ENCODE measurements around the gene CES2.
A peak's percentile ranks its signal among the peaks of the same experiment; 100 is the strongest.
"Not testable (repeated sequence)": the region's sequence is repeated elsewhere in the genome, so short reads cannot be mapped to it uniquely, and the experiment has no call there.

The CES2 gene

DNA sequence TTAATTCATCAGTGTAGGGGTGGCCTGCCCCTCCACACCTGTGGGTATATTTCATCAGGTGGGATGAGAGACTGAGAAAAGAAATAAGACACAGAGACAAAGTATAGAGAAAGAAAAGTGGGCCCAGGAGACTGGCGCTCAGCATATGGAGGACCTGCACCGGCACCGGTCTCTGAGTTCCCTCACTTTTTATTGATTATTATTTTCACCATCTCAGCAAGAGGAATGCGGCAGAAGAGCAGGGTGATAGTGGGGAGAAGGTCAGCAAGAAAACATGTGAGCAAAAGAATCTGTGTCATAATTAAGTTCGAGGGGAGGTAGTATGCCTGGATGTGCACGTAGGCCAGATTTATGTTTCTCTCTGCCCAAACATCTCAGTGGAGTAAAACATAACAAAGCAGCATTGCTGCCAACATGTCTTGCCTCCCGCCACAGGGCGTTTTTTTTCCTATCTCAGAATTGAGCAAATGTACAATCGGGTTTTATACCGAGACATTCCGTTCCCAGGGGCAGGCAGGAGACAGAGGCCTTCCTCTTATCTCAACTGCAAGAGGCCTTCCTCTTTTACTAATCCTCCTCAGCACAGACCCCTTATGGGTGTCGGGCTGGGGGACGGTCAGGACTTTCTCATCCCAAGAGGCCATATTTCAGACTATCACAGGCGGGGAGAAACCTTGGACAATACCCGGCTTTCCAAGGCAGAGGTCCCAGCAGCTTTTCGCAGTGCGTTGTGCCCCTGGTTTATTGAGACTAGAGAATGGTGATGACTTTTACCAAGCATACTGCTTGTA, 20.2 kb downstream of the CES2 start:
- DNase-seq, result not testable (repeated sequence)

DNA sequence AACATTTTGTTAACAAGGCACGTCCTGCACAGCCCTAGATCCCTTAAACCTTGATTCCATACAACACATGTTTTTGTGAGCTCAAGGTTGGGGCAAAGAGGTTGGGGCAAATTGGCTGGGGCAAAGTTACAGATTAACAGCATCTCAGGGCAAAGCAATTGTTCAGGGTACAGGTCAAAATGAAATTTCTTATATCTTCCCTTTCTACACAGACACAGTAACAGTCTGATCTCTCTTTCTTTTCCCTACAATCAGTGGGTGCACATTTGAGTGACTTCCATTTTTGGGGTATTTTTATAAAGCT, 20.8 kb downstream of the CES2 start:
- DNase-seq, result not testable (repeated sequence)

DNA sequence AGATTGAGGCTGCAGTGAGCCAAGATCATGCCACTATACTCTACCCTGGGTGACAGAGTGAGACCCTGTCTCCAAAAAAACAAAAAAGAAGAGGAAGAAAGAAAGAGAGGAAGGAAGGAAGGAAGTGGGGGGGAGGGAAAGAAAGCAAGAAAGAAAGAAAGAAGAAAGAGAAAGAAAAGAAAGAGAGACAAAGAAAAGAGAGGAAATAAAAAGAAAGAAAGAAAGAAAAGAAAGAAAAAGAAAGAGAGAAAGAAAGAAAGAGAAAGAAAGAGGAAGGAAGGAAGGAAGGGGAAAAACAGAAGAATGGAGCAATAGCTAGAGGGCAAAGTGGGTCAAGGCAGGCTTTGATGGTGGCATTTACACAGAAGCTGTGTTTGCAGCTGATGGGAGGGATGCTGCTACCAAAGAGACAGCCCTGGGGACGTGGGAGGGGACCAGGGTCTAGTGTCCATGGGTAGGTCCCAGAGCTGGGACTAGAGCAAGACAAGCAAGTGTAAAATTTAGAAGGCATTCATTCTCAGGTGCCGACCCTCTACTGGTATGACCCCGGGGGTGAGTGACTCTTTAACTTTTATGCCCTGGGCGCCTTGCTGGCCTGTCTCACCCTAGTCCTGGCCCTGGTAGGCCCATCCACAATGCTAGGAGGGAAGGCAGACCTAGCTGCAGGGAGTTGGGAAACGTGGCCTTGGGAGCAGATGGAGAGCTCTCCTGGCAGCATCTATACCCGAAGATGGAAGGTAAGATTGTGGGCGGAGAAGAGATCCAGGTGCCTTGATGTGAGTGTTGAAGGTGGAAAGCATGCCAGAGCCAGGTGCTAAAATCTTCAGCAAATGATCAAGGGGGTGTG, 23.8 kb downstream of the CES2 start:
- no peak for DNase-seq

DNA sequence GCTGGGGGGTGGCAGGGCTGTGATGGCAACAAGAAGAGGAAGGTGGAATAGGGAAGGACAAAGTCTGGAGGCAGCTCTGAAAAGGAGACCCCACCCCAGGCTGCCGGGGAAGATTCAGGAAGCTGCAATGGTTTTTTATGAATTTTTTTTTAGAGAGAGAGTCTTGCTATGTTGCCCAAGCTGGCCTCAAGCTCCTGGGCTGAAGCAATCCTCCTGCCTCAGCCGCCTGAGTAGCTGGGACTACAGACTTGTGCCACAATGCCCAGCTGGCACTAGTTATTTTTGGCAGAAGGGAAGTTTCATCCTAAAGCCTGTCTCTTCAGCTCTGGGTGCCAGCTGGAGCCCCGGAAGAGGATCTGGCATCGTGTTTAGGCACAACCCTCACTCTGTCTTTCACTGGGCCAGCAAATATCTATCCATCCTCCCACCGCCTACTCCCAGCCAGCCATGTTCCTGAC, 24.4 kb downstream of the CES2 start:
- no peak for DNase-seq

DNA sequence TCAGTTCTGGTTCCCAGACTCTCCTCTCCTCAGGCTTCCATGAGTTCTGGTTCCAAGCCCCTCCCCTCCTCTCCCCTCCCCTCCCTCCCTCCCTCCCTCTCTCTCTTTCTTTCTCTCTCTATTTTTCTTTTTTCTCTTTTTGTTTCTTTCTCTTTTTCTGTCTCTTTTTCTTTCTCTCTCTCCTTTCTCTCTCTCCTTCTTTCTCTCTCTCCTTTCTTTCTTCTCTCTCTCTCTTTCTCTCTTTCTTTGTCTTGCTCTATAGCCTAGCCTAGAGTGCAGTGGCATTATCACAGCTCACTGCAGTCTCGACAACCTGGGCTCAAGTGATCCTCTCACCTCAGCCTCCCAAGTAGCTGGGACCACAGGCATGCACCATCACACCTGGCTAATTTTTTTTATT, 25.0 kb downstream of the CES2 start:
- no peak for DNase-seq

DNA sequence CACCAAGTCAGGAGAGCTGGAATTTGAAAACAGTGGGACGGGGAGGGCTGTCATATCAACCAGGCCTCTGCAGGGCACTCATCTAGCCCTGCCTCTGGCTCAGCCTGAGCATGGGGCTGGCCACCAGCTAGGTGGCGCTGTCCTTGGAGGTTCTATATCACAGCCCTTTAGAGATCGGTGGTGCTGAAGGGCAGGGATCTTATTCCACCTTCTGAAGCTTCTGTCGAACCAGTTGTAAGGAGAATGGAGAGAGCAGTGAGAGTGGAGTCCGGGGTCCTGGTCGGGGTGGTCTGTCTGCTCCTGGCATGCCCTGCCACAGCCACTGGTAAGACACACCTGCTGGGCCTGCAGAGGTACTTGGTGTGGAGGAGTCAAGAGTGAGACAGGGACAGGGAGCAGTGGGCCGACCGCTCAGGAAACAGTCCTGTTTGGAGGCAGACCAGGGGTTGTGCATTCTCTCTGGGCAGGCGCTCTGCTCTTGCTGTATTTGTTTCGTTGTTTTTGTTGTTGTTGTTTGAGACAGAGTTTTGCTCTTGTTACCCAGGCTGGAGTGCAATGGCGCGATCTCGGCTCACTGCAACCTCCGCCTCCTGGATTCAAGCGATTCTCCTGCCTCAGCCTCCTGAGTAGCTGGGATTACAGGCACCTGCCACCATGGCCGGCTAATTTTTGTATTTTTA, 25.9 kb downstream of the CES2 start, which contains the start of gene CES3:
CES3 (plus strand) TSS at position 202 of the 680 bp plus-strand sequence; CDS start at position 244, 42 bp downstream.
- DNase-seq, result peak; percentile 57

DNA sequence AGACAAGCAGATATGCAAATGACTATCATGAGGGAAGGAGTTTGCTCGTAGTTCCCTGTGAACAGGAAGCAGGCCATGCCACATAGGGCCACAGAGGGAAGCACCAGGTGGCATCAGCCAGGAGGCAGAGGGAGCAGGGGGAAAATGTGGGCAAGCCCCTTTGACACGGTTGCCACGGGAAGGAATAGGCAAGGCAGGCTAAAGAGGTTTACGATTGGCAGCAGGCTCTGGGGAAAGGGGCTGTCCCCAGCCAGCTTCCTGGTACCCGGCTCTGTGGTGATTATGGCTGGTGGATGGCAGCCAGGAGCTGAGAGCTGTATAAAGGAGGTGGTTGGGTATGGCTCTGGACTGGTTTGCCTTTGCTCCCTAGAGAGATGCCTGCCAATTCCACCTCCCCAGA, 26.6 kb downstream of the CES2 start:
- DNase-seq, result no peak

DNA sequence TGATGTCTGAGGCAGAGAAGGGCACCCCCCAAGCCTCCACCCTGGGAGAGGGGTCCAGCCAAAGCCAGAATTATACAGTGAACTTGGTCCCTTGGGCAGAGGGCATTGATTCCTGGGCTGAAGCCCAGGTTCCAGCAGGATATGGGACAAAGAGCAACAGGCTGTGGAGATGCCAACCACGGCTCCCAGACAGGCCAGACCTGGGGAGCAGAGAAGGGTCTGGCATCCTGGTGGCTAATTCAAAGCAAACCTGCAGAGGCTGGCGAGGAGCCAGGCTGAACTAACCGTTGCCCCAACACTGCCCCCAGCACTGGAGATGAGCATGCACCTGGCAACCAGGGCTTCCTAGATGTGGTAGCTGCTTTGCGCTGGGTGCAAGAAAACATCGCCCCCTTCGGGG, 28.7 kb downstream of the CES2 start:
- DNase-seq, result no peak

DNA sequence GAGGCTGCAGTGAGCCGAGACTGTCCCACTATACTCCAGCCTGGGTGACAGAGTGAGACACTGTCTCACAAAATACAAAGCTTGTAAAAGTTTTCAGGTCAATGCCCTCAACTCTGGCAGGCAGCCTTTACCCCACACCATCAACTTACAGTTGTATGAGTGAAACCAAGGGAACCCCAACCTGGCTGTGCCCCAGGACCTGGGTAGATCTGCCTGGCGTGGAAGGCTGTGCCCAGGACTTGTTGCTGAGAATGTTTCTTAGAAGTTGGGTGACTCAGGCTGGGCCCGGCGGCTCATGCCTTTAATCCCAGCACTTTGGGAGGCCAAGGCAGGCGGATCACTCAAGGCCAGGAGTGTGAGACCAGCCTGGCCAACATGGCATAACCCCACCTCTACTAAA, 33.5 kb downstream of the CES2 start:
- DNase-seq, result no peak

DNA sequence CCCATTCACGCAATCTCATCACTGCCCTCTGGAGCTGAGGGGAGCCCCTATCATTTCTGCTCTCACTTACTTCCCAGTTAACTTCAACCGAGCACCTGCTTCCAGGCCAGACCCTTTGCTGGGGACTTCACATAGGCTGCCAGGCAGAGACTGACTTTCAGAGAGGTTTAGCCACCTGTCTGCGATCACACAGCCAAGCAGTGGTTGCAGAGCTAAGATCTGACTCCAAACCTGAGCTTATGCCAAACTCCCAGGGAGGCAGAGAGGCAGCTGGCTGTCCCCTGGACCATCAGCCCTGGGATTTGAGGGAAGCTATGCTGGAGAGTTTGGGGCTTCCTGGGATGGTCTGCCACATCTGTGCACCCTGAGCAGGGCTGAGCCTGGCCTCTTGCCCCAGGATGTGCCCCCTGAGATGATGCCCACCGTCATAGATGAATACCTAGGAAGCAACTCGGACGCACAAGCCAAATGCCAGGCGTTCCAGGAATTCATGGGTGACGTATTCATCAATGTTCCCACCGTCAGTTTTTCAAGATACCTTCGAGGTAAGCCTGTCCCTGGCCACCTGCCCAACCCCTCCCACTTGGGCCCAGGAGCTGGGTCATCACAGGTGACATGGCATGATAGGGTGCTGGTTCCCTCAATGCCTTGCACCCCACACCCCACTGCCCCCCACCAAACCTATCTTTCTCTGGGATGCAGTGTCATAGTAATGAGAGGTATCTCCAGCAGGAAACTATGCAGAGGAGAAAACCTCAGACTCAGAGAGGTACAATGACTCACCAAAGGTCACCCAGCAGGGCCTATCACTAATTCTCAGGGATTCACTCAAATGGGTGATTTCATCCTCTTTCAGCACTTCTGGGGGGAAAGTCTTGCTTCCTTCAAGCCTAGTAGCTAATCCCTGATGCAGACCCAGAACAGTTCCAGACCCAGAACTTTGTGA, 35.7 kb downstream of the CES2 start:
- no peak for DNase-seq

DNA sequence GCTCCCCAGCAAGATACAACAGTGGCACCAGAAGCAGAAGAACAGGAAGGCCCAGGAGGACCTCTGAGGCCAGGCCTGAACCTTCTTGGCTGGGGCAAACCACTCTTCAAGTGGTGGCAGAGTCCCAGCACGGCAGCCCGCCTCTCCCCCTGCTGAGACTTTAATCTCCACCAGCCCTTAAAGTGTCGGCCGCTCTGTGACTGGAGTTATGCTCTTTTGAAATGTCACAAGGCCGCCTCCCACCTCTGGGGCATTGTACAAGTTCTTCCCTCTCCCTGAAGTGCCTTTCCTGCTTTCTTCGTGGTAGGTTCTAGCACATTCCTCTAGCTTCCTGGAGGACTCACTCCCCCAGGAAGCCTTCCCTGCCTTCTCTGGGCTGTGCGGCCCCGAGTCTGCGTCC, 37.7 kb downstream of the CES2 start:
- no peak for DNase-seq

DNA sequence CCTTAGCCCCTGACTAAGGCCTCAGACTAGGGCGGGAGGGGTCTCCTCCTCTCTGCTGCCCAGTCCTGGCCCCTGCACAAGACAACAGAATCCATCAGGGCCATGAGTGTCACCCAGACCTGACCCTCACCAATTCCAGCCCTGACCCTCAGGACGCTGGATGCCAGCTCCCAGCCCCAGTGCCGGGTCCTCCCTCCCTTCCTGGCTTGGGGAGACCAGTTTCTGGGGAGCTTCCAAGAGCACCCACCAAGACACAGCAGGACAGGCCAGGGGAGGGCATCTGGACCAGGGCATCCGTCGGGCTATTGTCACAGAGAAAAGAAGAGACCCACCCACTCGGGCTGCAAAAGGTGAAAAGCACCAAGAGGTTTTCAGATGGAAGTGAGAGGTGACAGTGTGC, 38.4 kb downstream of the CES2 start:
- DNase-seq, result no peak

DNA sequence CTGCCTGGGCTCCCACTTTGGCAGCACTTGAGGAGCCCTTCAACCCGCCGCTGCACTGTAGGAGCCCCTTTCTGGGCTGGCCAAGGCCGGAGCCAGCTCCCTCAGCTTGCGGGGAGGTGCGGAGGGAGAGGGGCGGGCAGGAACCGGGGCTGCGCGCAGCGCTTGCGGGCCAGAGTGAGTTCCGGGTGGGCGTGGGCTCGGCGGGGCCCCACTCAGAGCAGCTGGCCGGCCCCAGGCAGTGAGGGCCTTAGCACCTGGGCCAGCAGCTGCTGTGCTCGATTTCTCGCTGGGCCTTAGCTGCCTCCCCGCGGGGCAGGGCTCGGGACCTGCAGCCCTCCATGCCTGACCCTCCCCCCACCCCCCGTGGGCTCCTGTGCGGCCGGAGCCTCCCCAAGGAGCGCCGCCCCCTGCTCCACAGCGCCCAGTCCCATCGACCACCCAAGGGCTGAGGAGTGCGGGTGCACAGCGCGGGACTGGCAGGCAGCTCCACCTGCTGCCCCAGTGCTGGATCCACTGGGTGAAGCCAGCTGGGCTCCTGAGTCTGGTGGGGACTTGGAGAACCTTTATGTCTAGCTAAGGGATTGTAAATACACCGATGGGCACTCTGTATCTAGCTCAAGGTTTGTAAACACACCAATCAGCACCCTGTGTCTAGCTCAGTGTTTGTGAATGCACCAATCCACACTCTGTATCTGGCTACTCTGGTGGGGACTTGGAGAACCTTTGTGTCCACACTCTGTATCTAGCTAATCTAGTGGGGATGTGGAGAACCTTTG, 39.0 kb downstream of the CES2 start:
- DNase-seq, result not testable (repeated sequence)

DNA sequence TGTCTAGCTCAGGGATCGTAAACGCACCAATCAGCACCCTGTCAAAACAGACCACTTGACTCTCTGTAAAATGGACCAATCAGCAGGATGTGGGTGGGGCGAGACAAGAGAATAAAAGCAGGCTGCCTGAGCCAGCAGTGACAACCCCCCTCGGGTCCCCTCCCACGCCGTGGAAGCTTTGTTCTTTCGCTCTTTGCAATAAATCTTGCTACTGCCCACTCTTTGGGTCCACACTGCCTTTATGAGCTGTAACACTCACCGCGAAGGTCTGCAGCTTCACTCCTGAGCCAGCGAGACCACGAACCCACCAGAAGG, 39.6 kb downstream of the CES2 start:
- peak; percentile 46 for DNase-seq

DNA sequence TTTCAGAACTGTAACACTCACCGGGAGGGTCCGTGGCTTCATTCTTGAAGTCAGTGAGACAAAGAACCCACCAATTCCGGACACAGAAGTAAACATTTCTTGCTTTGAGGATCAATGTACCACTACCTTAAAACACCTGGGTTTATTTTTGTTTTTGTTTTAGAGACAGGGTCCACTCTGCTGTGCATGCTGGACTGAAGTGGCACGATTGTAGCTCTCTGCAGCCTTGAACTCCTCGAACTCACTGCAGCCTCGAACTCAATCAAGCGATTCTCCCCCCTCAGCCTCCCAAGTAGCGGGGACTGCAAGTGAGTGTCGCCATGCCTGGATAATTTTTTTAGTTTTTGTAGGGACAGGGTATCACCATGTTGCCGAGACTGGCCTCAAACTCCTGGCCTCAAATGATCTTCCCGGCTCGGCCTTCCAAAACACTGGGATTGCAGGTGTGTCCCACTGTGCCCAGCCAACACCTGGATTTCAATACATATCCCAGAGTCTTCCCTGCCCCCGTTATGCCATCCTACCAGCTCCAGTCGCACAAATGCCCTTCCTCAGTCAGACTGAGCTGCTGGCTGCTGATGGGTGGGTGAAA, 40.1 kb downstream of the CES2 start:
- DNase-seq, result no peak

DNA sequence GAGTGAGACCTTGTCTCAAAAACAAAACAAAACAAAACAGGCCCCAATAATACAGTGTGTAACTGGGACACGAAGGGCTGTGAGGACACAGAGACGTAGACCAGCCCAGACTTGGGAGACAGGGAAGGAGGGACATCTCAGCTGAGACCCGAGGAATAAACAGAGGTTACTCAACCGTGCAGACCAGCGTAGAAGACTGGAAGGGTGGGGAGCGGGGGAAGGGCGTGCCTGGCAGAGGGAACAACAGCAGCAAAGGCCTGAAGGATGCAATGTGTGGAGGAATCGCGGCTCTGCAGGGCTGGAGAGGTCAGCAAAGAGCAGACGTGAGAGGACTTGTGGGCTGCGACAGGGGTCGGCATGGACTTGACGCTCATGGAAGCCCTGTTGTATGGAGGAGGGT, 41.4 kb downstream of the CES2 start:
- no peak for DNase-seq

DNA sequence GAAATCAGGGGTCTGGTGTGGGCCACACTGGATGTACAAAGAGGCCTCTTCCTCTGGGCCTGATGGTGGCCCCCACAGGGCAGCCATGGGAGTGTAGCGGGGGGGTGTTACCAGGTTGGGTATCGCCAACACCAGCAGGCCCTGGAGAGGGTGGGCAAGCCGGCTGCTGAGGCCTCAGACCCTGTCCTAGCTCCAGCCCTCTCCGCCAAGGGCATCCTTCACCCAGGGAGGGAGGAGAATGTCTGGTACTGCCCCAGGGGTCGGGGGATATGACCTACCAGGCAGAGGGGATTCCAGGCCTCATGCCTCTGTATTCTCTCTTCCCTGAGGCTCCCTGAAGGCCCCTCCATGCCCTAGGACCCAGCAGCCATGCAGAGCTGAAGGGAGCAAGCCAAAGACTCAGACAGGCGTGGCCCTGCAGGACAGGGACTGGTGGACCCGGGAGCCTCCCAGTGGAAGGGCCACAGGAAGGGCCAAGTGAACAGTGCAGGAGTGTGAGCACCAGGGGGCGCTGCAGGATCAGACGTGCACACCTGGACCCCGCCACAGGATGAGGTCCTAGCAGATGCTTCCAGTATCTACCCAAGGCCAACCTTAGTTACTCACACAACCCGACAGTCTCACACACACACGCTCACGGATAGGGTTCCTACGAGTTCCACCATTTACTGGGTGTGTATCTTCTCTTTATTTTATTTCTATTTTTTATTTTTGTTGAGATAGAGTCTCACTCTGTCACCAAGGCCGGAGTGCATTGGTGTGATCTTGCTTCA, 42.2 kb downstream of the CES2 start:
- peak; percentile 93 for DNase-seq

DNA sequence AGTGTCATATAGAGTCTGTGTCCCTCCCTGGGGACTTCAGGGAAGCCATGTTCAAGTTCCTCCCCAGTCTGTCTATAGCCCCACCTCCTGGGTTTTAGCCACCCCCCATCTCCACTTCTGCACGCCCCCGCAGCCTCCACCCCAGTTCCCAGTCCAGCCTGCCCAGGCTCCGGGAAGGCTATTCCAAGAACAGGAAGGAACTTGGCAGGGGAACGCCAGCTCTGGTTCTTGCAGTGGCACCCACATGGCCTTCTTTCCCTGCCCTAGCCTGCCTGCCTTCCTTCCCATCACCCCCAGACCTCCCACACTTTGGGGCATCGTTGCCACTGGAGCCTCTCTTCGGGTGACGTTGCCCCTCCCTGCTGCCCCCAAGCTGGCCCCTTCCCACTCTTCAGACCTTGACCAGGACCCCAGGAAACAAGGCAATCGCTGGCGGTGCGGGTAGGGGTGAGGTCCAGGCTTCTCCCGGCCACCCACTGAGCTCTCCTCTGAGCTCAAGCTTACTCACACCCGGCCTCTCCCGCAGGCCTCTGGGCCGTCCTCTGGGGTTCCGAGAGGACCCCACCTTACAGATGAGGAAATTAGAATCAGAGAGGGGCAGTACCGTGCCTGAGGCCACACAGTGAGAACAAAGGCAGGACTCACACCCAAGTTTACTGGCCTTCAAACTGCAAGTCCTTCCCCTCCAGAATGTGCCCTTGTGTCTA, 43.8 kb downstream of the CES2 start:
- no peak for DNase-seq

DNA sequence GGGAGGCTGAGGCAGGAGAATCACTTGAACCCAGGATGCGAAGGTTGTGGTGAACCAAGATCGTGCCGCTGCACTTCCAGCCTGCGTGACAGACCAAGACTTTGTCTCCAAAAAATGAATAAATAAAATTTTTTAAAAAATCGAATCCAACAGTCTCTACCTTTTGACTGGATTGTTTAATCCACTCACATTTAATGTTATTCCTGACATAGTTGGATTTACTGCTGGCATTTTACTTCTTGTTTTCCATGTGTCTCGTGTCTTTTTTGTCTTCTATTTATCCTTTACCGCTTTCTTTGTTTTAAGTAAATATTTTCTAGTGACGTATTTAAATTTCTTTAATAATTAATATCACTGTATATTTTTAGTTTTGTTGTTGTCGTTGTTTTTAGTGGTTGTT, 47.7 kb downstream of the CES2 start:
- no peak for DNase-seq

DNA sequence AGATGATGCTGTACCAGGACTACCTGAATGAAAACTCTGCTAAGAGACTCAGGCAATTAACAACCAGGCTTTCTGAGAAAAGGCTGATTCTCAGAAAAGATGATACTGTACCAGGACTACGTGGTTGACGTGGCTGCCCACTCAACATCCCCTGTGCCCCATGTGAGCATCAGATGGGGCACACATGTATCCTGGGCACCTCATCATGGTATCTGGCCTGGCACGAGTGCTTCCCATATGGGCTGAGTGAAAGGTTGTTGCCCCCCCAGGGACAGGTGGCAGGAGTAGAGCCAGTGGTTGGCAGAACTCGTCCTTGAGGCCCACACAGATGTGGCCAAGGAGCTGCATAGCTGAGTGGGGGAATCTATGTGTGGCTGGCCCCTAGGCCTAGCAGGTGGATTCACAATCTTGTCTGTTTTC, 49.6 kb downstream of the CES2 start:
- no peak for DNase-seq
